ENCODE results near the gene RLN3. TPM values are rescaled to one million over a fixed set of nuclear protein-coding genes. Genes with fewer than 3 reads are reported as not detected.
"Not testable (repeated sequence)": the region's sequence is repeated elsewhere in the genome, so short reads cannot be mapped to it uniquely, and the experiment has no call there.

Gene RLN3
- total RNA-seq, 6 donors from 2014 or later = 0.43 TPM; not detected in 5

DNA sequence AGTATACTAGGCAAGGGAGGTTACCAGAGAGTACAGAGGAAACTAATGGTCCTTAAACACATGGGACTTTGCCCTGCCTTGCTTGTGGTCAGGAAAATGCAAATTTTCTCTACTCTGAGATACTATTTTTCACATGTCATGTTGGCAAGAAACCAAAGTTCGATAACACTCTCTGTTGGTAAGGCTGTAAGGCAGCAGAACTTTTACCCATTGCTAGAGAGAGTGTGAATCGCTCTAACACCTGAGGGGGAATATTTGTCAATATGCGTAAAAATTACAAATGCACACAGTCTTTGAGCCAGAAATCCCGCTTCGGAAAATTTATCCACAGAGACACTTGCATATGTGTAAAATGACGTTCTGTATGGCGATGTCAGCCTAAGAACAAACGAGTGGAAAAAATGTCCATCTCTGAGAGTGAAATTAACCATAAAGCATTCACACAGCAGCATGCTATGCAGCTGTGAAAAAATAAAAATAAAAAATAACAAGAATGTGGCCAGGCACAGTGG lies 12.4 kb upstream of the RLN3 start:
- TF ChIP-seq, protein P1, sequence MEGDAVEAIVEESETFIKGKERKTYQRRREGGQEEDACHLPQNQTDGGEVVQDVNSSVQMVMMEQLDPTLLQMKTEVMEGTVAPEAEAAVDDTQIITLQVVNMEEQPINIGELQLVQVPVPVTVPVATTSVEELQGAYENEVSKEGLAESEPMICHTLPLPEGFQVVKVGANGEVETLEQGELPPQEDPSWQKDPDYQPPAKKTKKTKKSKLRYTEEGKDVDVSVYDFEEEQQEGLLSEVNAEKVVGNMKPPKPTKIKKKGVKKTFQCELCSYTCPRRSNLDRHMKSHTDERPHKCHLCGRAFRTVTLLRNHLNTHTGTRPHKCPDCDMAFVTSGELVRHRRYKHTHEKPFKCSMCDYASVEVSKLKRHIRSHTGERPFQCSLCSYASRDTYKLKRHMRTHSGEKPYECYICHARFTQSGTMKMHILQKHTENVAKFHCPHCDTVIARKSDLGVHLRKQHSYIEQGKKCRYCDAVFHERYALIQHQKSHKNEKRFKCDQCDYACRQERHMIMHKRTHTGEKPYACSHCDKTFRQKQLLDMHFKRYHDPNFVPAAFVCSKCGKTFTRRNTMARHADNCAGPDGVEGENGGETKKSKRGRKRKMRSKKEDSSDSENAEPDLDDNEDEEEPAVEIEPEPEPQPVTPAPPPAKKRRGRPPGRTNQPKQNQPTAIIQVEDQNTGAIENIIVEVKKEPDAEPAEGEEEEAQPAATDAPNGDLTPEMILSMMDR (IDR thresholded peaks at IDR 0.05) = no peak
- TF ChIP-seq POLR2A (IDR thresholded peaks at IDR 0.05) = no peak
- no peak for TF ChIP-seq EP300 (IDR thresholded peaks at IDR 0.05)
- no peak for TF ChIP-seq POLR2AphosphoS5 (IDR thresholded peaks at IDR 0.05)
- peak overlapping the region in 2 of 4 donors; percentile 1 to 30 for H3K27ac ChIP-seq
- H3K36me3 ChIP-seq = no peaks in the 10 kb centered on the region
- no peaks in the 10 kb centered on the region for H3K9me3 ChIP-seq
- ATAC-seq (ENCODE audit: low FRiP score in 2 of 2) = no peak
- 74 to 80% methylated on average over 8 of the region's 8 CpGs for WGBS, 2 donors
- peaks cover 0 to 9% (median 0%) of the 10 kb centered on the region in 4 donors for H3K4me1 ChIP-seq
- no peaks in the 10 kb centered on the region for H3K27me3 ChIP-seq
- no peak overlapping the region for H3K4me3 ChIP-seq
- DNase-seq = no peak

DNA sequence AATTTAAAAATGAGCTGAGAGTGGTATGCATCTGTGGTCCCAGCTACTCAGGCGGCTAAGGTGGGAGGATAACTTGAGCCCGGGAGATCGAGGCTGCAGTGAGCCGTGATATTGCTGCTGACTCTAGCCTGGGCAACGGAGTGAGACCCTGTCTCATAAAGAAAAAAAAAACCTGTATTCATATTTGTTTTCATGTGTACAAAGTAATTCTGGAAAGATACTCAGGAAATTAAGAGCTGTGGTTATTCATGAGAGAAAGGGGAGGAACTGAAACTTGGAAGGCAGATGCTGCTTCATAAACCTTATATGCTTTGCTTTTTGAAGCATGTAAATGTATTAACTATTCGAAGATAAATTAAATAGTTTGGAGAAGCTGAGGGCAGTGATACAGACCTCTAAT lies 8.8 kb upstream of the RLN3 start:
- TF ChIP-seq POLR2AphosphoS5 (IDR thresholded peaks at IDR 0.05) (no peak), EP300 (IDR thresholded peaks at IDR 0.05) (no peak), POLR2A (IDR thresholded peaks at IDR 0.05) (no peak)
- TF ChIP-seq, protein P1 (IDR thresholded peaks at IDR 0.05) = no peak
- WGBS, 2 donors = 76 to 85% methylated on average over 6 of the region's 6 CpGs
- H3K4me1 ChIP-seq = peaks cover 0 to 25% (median 16%) of the 10 kb centered on the region in 4 donors
- ATAC-seq (ENCODE audit: low FRiP score in 2 of 2) = no peak
- peak overlapping the region in 1 of 4 donors; percentile 75 for H3K27ac ChIP-seq
- no peaks in the 10 kb centered on the region for H3K27me3 ChIP-seq
- no peak overlapping the region for H3K4me3 ChIP-seq
- H3K9me3 ChIP-seq = no peaks in the 10 kb centered on the region
- H3K36me3 ChIP-seq = no peaks in the 10 kb centered on the region
- no peak for DNase-seq

DNA sequence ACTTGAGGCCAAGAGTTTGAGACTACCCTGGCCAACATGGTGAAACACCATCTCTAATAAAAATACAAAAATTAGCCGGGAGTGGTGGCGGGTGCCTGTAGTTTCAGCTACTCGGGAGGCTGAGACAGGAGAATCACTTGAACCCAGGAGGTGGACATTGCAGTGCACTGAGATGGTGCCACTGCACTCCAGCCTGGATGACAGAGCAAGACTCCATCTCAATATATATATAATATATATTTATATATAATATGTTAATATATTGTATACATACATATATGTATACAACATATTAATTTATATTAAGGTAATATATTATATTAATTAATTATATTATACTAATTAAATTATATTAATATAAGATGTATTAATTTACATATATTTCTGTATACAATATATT lies 8.2 kb upstream of the RLN3 start:
- H3K36me3 ChIP-seq; DNase-seq; H3K27me3 ChIP-seq; ATAC-seq (ENCODE audit: low FRiP score in 2 of 2); H3K4me3 ChIP-seq; H3K9me3 ChIP-seq; H3K27ac ChIP-seq: not testable (repeated sequence)
- WGBS, 2 donors = 82 to 90% methylated on average over 3 of the region's 3 CpGs
- peaks cover 0 to 28% (median 17%) of the 10 kb centered on the region in 4 donors for H3K4me1 ChIP-seq

DNA sequence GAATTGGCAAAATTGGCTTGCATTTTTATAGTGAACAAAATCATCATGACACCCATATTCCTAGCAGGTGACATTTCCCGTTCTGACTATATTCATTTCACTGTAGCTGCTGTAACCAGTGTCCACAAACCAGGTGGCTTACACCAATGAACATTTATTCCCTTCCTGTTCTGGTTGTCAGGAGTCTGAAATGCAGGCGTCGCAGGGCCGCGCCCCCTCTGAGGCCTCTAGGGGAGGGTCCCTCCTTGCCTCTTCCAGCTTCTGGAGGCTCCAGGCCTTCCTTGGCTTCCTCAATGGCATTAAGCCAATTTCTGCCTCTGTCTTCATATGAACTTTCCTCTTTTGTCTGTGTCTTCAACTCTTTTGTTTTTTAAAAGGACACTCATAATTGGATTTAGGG lies 6.5 kb upstream of the RLN3 start:
- DNase-seq (no peak), ATAC-seq (ENCODE audit: low FRiP score in 2 of 2) (no peak)
- Histone ChIP-seq H3K4me1 (peaks cover 0 to 29% (median 17%) of the 10 kb centered on the region in 4 donors), H3K27ac (peak overlapping the region in 2 of 4 donors; percentile 18 to 31), H3K27me3 (no peaks in the 10 kb centered on the region), H3K4me3 (no peak overlapping the region), H3K9me3 (no peaks in the 10 kb centered on the region), H3K36me3 (no peaks in the 10 kb centered on the region)
- no peak for TF ChIP-seq POLR2AphosphoS5 (IDR thresholded peaks at IDR 0.05)
- no peak for TF ChIP-seq EP300 (IDR thresholded peaks at IDR 0.05)
- TF ChIP-seq, protein P1 (IDR thresholded peaks at IDR 0.05) = no peak
- TF ChIP-seq POLR2A (IDR thresholded peaks at IDR 0.05) = no peak
- WGBS, 2 donors = 48 to 62% methylated on average over 5 of the region's 5 CpGs

DNA sequence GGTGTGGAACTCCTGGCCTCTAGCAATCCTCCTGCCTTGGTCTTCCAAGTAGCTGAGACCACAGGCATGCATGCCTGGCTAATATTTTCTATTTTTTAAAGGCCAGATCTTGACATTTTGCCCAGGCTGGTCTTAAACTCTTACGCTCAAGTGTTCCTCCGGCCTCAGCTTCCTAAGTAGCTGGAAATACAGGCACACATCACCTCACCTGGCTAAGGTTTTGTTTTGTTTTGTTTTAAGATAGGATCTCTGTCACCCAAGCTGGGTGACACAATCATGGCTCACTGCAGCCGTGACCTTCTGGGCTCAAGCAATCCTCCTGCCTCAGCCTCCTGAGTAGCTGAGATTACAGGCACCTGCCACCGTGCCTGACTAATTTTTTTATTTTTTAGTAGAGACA lies 5.5 kb upstream of the RLN3 start:
- Histone ChIP-seq H3K36me3 (no peaks in the 10 kb centered on the region), H3K27ac (peak overlapping the region in 3 of 4 donors; percentile 18 to 62 (median 58)), H3K4me1 (peaks cover 0 to 27% (median 17%) of the 10 kb centered on the region in 4 donors), H3K4me3 (no peak overlapping the region), H3K27me3 (no peaks in the 10 kb centered on the region), H3K9me3 (no peaks in the 10 kb centered on the region)
- TF ChIP-seq, protein P1 (IDR thresholded peaks at IDR 0.05) = no peak
- TF ChIP-seq POLR2A (IDR thresholded peaks at IDR 0.05) (no peak), POLR2AphosphoS5 (IDR thresholded peaks at IDR 0.05) (no peak), EP300 (IDR thresholded peaks at IDR 0.05) (no peak)
- ATAC-seq (ENCODE audit: low FRiP score in 2 of 2) (peak in 1 of 2 donors; percentile 65), DNase-seq (peak in 1 of 2 donors; percentile 60)
- 61 to 78% methylated on average over 4 of the region's 4 CpGs for WGBS, 2 donors
